Right renal cortex interstitium (tissue), 3 donors: ENCODE data around the gene GRK5. TPM values are rescaled to one million over a fixed set of nuclear protein-coding genes. Genes with fewer than 3 reads are reported as not detected.
"Not testable (repeated sequence)": the region's sequence is repeated elsewhere in the genome, so short reads cannot be mapped to it uniquely, and the experiment has no call there.

ENCODE experiments used
- DNase-seq, 3 donors: peaks; one replicate each; pipeline ENCODE4 v3.0.0-alpha.2; 2013; ENCODE audit warnings: low read depth in 3 of 3, low spot score in 2 of 3
- polyA plus RNA-seq, 3 donors: library from polyadenylated mRNA; unstranded; fragments of 120-200 nt; gene quantifications; one replicate each; pipeline ENCODE4 v1.2.1, GENCODE V29; 2013; ENCODE audit not compliant: insufficient read length in 3 of 3

GRK5 gene
- polyA plus RNA-seq, 3 donors = 15.5 to 18.3 (median 15.8) TPM

- DNase-seq = no peak
These were observed 218.5 kb downstream of the GRK5 start for GRCh38 chr10:119425881-119426170.

- DNase-seq = no peak
These were observed 219.3 kb downstream of the GRK5 start for GRCh38 chr10:119426699-119427098.

GRCh38 chr10:119427263-119427864 lies 220.0 kb downstream of the GRK5 start:
- no peak for DNase-seq

GRCh38 chr10:119428789-119429188 lies 221.4 kb downstream of the GRK5 start:
- peak in 1 of 3 donors; percentile 67 for DNase-seq

- DNase-seq = no peak
These were observed 222.4 kb downstream of the GRK5 start for GRCh38 chr10:119429771-119430170.

- no peak for DNase-seq
These were observed 223.8 kb downstream of the GRK5 start for GRCh38 chr10:119431034-119431772.

- DNase-seq = no peak
These were observed 224.4 kb downstream of the GRK5 start for GRCh38 chr10:119431773-119432135.

- not testable (repeated sequence) for DNase-seq
These were observed 227.6 kb downstream of the GRK5 start for GRCh38 chr10:119434942-119435341.

- DNase-seq = no peak
These were observed 231.3 kb downstream of the GRK5 start for GRCh38 chr10:119438717-119439116.

- no peak for DNase-seq
These were observed 232.6 kb downstream of the GRK5 start for GRCh38 chr10:119439922-119440321.

- no peak for DNase-seq
These were observed 233.9 kb downstream of the GRK5 start for GRCh38 chr10:119441151-119441821.

GRCh38 chr10:119441921-119442757 lies 234.8 kb downstream of the GRK5 start:
- DNase-seq = no peak

GRCh38 chr10:119442758-119443060 lies 235.3 kb downstream of the GRK5 start:
- no peak for DNase-seq

GRCh38 chr10:119443441-119443840 lies 236.1 kb downstream of the GRK5 start:
- no peak for DNase-seq

GRCh38 chr10:119443970-119444660 lies 236.7 kb downstream of the GRK5 start:
- DNase-seq = no peak

GRCh38 chr10:119444866-119445265 lies 237.5 kb downstream of the GRK5 start:
- DNase-seq = no peak

- peak in 2 of 3 donors; percentile 60 to 68 for DNase-seq
These were observed 238.1 kb downstream of the GRK5 start for GRCh38 chr10:119445311-119445934.

GRCh38 chr10:119445935-119446317 lies 238.6 kb downstream of the GRK5 start:
- no peak for DNase-seq

GRCh38 chr10:119446441-119447277 lies 239.3 kb downstream of the GRK5 start:
- DNase-seq = no peak
